ENCODE measurements around the gene AP2S1. TPM values are rescaled to one million over a fixed set of nuclear protein-coding genes. Genes with fewer than 3 reads are reported as not detected.

AP2S1 gene
- total RNA-seq, 2 donors from 2014 or later = 76.5 to 93.8 TPM

DNA sequence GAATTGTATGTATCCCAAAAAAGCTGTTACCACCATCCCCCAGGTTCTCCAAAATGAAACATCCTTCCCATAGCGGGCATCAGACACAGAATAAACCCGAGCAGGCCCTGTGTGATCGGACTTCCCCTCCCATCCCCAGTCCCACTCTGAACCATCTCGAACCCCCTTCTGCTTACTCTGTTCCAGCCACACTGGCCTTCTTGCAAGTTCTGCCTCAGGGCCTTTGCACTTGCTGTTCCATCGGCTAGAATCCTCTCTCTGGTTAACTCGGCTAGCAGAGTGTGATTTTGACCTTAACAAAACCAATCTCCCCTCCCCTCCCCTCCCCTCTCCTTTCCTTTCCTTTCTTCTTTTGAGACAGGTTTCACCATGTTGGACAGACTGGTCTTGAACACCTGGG, 15.7 kb downstream of the AP2S1 start:
- H3K27ac ChIP-seq = no peak overlapping the region
- H3K4me3 ChIP-seq = no peak overlapping the region
- H3K4me1 ChIP-seq (ENCODE audit: control insufficient read depth in 1 of 2, low read depth in 2 of 2) = peaks cover 3 to 14% of the 10 kb centered on the region in 2 donors
- no peak for DNase-seq (ENCODE audit: low spot score)
- no peaks in the 10 kb centered on the region for H3K9me3 ChIP-seq
- H3K27me3 ChIP-seq (replicated peaks; ENCODE audit: insufficient read depth) = no peaks in the 10 kb centered on the region
- TF ChIP-seq, protein P1, sequence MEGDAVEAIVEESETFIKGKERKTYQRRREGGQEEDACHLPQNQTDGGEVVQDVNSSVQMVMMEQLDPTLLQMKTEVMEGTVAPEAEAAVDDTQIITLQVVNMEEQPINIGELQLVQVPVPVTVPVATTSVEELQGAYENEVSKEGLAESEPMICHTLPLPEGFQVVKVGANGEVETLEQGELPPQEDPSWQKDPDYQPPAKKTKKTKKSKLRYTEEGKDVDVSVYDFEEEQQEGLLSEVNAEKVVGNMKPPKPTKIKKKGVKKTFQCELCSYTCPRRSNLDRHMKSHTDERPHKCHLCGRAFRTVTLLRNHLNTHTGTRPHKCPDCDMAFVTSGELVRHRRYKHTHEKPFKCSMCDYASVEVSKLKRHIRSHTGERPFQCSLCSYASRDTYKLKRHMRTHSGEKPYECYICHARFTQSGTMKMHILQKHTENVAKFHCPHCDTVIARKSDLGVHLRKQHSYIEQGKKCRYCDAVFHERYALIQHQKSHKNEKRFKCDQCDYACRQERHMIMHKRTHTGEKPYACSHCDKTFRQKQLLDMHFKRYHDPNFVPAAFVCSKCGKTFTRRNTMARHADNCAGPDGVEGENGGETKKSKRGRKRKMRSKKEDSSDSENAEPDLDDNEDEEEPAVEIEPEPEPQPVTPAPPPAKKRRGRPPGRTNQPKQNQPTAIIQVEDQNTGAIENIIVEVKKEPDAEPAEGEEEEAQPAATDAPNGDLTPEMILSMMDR (IDR thresholded peaks at IDR 0.05) = no peak
- peaks cover 10% of the 10 kb centered on the region for H3K36me3 ChIP-seq
- no peak for ATAC-seq (ENCODE audit: insufficient number of reproducible peaks, low FRiP score, low read depth)

DNA sequence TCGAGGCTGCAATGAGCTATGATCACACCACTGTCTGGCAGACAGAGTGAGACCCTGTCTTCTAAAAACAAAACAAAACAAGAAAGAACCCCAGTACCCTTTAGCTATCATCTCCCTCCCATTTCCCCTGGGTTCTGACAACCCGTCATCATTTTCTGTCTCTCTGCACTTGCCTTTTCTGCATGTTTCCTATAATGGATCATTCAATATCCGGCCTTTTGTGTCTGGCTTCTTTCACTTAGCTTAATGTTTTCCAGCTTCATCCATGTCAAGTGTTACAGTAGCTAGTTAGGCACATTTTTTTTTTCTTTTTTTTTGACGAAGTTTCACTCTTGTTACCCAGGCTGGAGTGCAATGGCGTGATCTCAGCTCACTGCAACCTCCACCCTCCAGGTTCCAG, 16.5 kb downstream of the AP2S1 start:
- Histone ChIP-seq H3K27me3 (replicated peaks; ENCODE audit: insufficient read depth) (no peaks in the 10 kb centered on the region), H3K27ac (no peak overlapping the region), H3K9me3 (no peaks in the 10 kb centered on the region), H3K36me3 (peaks cover 10% of the 10 kb centered on the region), H3K4me3 (no peak overlapping the region), H3K4me1 (ENCODE audit: control insufficient read depth in 1 of 2, low read depth in 2 of 2) (peaks cover 3 to 14% of the 10 kb centered on the region in 2 donors)
- DNase-seq (ENCODE audit: low spot score) = no peak
- TF ChIP-seq, protein P1 (IDR thresholded peaks at IDR 0.05) = no peak
- no peak for ATAC-seq (ENCODE audit: insufficient number of reproducible peaks, low FRiP score, low read depth)

DNA sequence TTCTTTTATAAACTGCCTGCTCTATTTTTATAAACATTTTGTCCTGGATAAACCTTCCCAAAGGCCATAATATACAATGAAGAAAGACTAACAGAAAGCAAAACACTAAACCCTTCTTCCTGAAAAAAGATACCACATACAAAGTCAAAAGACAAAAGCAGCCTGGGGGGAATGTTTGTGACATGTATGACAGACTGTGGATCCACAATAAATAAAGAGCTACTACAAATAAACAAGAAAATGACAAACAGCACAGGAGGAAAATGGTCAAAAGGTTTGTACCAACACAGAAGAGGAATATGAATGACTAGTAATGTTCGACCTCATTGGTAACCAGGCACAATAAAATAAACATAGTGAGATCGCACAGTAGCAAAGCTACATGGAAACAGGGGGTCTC, 19.8 kb downstream of the AP2S1 start:
- no peaks in the 10 kb centered on the region for H3K9me3 ChIP-seq
- no peak overlapping the region for H3K27ac ChIP-seq
- H3K27me3 ChIP-seq (replicated peaks; ENCODE audit: insufficient read depth) = no peaks in the 10 kb centered on the region
- ATAC-seq (ENCODE audit: insufficient number of reproducible peaks, low FRiP score, low read depth) (no peak), DNase-seq (ENCODE audit: low spot score) (no peak)
- peaks cover 0 to 7% of the 10 kb centered on the region in 2 donors for H3K4me1 ChIP-seq (ENCODE audit: control insufficient read depth in 1 of 2, low read depth in 2 of 2)
- H3K4me3 ChIP-seq = no peak overlapping the region
- H3K36me3 ChIP-seq = no peaks in the 10 kb centered on the region
- TF ChIP-seq, protein P1 (IDR thresholded peaks at IDR 0.05) = no peak

DNA sequence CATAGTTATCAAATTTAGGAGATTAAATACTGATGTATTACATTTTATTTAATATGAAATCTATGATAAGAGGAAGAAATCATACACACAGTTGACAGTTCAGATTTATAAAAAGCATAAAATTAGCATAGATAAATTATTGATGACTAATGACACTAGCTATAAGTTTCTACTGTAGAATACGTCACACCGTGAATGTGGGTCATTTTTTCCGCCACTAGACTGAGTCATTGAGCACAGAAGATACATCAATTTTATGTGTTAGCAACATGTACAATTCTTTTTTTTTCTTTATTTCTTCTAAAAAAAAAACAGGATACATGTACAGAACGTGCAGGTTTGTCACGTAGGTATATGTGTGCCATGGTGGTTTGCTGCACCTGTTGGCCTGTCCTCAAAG, 22.2 kb downstream of the AP2S1 start:
- DNase-seq (ENCODE audit: low spot score) = no peak
- Histone ChIP-seq H3K27me3 (replicated peaks; ENCODE audit: insufficient read depth) (no peaks in the 10 kb centered on the region), H3K4me3 (no peak overlapping the region), H3K9me3 (no peaks in the 10 kb centered on the region), H3K36me3 (no peaks in the 10 kb centered on the region), H3K4me1 (ENCODE audit: control insufficient read depth in 1 of 2, low read depth in 2 of 2) (no peaks in the 10 kb centered on the region), H3K27ac (no peak overlapping the region)
- TF ChIP-seq, protein P1 (IDR thresholded peaks at IDR 0.05) = no peak
- ATAC-seq (ENCODE audit: insufficient number of reproducible peaks, low FRiP score, low read depth) = no peak

DNA sequence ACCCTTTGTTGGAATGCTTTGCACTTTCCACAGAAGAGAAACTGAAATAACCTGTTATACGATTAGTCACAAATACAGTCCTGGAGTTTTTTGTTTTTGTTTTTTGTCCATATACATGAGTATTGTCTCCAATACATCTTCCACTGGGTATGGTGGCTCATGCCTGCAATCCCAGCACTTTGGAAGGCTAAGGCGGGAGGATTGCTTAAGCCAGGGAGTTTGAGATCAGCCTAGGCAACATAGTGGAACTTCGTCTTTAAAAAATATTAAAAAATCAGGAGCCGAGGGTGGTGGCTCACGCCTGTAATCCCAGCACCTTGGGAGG, 25.0 kb downstream of the AP2S1 start:
- no peak overlapping the region for H3K4me3 ChIP-seq

More for the DNA sequence above, 25.0 kb downstream of the AP2S1 start:
- ATAC-seq (ENCODE audit: insufficient number of reproducible peaks, low FRiP score, low read depth) (no peak), DNase-seq (ENCODE audit: low spot score) (no peak)
- H3K4me1 ChIP-seq (ENCODE audit: control insufficient read depth in 1 of 2, low read depth in 2 of 2) = no peaks in the 10 kb centered on the region
- H3K9me3 ChIP-seq = no peaks in the 10 kb centered on the region
- TF ChIP-seq, protein P1 (IDR thresholded peaks at IDR 0.05) = no peak
- no peak overlapping the region for H3K27ac ChIP-seq
- H3K27me3 ChIP-seq (replicated peaks; ENCODE audit: insufficient read depth) = no peaks in the 10 kb centered on the region
- H3K36me3 ChIP-seq = no peaks in the 10 kb centered on the region
